Measurements from ENCODE around the gene ACY1. TPM values are rescaled to one million over a fixed set of nuclear protein-coding genes. Genes with fewer than 3 reads are reported as not detected.
A peak's percentile ranks its signal among the peaks of the same experiment; 100 is the strongest.

Gene ACY1
- total and polyA plus RNA-seq, 2 of the 13 experiments (the other 11 are each of a cell fraction or from before 2014, with no cell fraction given), result 113 to 162 TPM

GRCh38 chr3:51995346-51996163, 12.2 kb downstream of the ACY1 start, which contains the start of gene RPL29 (continued):
- TF ChIP-seq SATB2 (CRISPR knock-in tag; IDR thresholded peaks at IDR 0.05) (peak; percentile 43; the same call in 1 of the 2 replicates), JUND (CRISPR knock-in tag; IDR thresholded peaks at IDR 0.05) (no peak), ELF4 (CRISPR knock-in tag; IDR thresholded peaks at IDR 0.05; ENCODE audit: borderline replicate concordance) (peak; percentile 78; the same call in 1 of the 2 replicates), ZNF670 (CRISPR knock-in tag; IDR thresholded peaks at IDR 0.05; ENCODE audit: borderline replicate concordance) (no peak; the same call in 1 of the 2 replicates), GATAD1 (CRISPR knock-in tag; IDR thresholded peaks at IDR 0.05) (peak; percentile 98), ZNF616 (CRISPR knock-in tag; IDR thresholded peaks at IDR 0.05; ENCODE audit: low read depth) (no peak), ZBTB33 (CRISPR knock-in tag; IDR thresholded peaks at IDR 0.05) (peak; percentile 58), ZNF232 (CRISPR knock-in tag; IDR thresholded peaks at IDR 0.05; ENCODE audit: borderline replicate concordance) (0 out of 2 replicates have a peak, but pooled peaks have one; percentile 42), EZH2 (conservative IDR thresholded peaks at IDR 0.05; ENCODE audit: low read depth, low read length) (no peak), RBAK (CRISPR knock-in tag; IDR thresholded peaks at IDR 0.05) (no peak), HDAC2 (CRISPR knock-in tag; IDR thresholded peaks at IDR 0.05) (peak; percentile 81), ZNF460 (CRISPR knock-in tag; IDR thresholded peaks at IDR 0.05; ENCODE audit: borderline replicate concordance) (no peak), TARDBP (CRISPR knock-in tag; IDR thresholded peaks at IDR 0.05) (peak; percentile 91), ZNF30 (CRISPR knock-in tag; IDR thresholded peaks at IDR 0.05) (peak; percentile 65; the same call in 1 of the 2 replicates), ZBTB7B (CRISPR knock-in tag; IDR thresholded peaks at IDR 0.05) (peak; percentile 47; the same call in 1 of the 2 replicates), ZFP1 (CRISPR knock-in tag; IDR thresholded peaks at IDR 0.05) (peak; percentile 44; the same call in 1 of the 2 replicates), KLF9 (CRISPR knock-in tag; IDR thresholded peaks at IDR 0.05; ENCODE audit: low read depth) (peak; percentile 70; the same call in 1 of the 2 replicates), KAT8 (CRISPR knock-in tag; IDR thresholded peaks at IDR 0.05) (peak; percentile 99), PATZ1 (CRISPR knock-in tag; IDR thresholded peaks at IDR 0.05) (peak; percentile 54), ZNF780A (CRISPR knock-in tag; IDR thresholded peaks at IDR 0.05) (peak; percentile 56; the same call in 1 of the 2 replicates), RORA (CRISPR knock-in tag; IDR thresholded peaks at IDR 0.05) (no peak), MXD4 (CRISPR knock-in tag; IDR thresholded peaks at IDR 0.05) (peak; percentile 89), TBL1XR1 (IDR thresholded peaks at IDR 0.05; ENCODE audit: borderline replicate concordance, low read length, partially characterized antibody) (peak; percentile 74), ZNF772 (CRISPR knock-in tag; IDR thresholded peaks at IDR 0.05) (peak; percentile 60), ZC3H13 (CRISPR knock-in tag; IDR thresholded peaks at IDR 0.05) (peak; percentile 92), POGZ (CRISPR knock-in tag; IDR thresholded peaks at IDR 0.05) (peak; percentile 85), SMAD1 (CRISPR knock-in tag; IDR thresholded peaks at IDR 0.05; ENCODE audit: borderline replicate concordance, low read depth) (no peak), RBM39 (IDR thresholded peaks at IDR 0.05; ENCODE audit: low read depth, low read length, poor library complexity, severe bottlenecking) (peak; percentile 75), SIX1 (CRISPR knock-in tag; IDR thresholded peaks at IDR 0.05; ENCODE audit: borderline replicate concordance) (peak; percentile 59; the same call in 1 of the 2 replicates)

Measured in HepG2 (cell line).